Kidney (tissue), 14 donors: ENCODE measurements around the gene SRCIN1. TPM values are rescaled to one million over a fixed set of nuclear protein-coding genes. Genes with fewer than 3 reads are reported as not detected.
"Not testable (repeated sequence)": the region's sequence is repeated elsewhere in the genome, so short reads cannot be mapped to it uniquely, and the experiment has no call there.

Source experiments
- DNase-seq, 5 donors: peaks; one replicate each; pipeline ENCODE4 v3.0.0-alpha.2; 2013 to 2020
- FAIRE-seq: peaks from 2 replicates; lab custom pipeline; 2012; peaks lifted over from hg19 to GRCh38; lab: Jason Lieb, UNC
- H3K27ac ChIP-seq, 2 donors: one replicate each; pipeline ENCODE4 v1.7.0; 2013; ENCODE audit warnings: low read depth in 2 of 2, low read length in 2 of 2, inconsistent platforms in 1 of 2
- H3K27me3 ChIP-seq: one replicate; pipeline ENCODE4 v1.7.1; 2013; ENCODE audit warnings: low read length, inconsistent platforms; ENCODE audit not compliant: control insufficient read depth, insufficient read depth
- H3K36me3 ChIP-seq, 3 donors: one replicate each; pipeline versions ENCODE4 v1.7.0 to v1.7.1; 2013; ENCODE audit warnings: low read length in 3 of 3, control low read depth in 1 of 3, inconsistent platforms in 1 of 3; ENCODE audit not compliant: insufficient read depth in 3 of 3, control insufficient read depth in 2 of 3
- H3K4me1 ChIP-seq, 3 donors: one replicate each; pipeline versions ENCODE4 v1.7.0 to v1.7.1; 2013; ENCODE audit warnings: low read length in 3 of 3, inconsistent platforms in 1 of 3, low read depth in 1 of 3; ENCODE audit not compliant: control insufficient read depth in 2 of 3, insufficient read depth in 2 of 3
- H3K4me3 ChIP-seq, 3 donors: one replicate each; pipeline versions ENCODE4 v1.7.0 to v1.8.1; 2013; ENCODE audit warnings: low read length in 3 of 3, control low read depth in 1 of 3, inconsistent platforms in 1 of 3
- H3K9ac ChIP-seq, 3 donors: one replicate each; pipeline versions ENCODE4 v1.7.0 to v1.7.1; 2013; ENCODE audit warnings: low read length in 3 of 3, control low read depth in 1 of 3, inconsistent platforms in 1 of 3
- H3K9me3 ChIP-seq, 3 donors: one replicate each; pipeline versions ENCODE4 v1.7.0 to v1.7.1; 2013; ENCODE audit warnings: low read length in 3 of 3, control low read depth in 1 of 3, inconsistent platforms in 1 of 3; ENCODE audit not compliant: control insufficient read depth in 2 of 3, insufficient read depth in 1 of 3
- CTCF ChIP-seq: IDR thresholded peaks from 3 replicates; pipeline ENCODE4 v1.5.1; 2012; ENCODE audit warnings: mild to moderate bottlenecking, moderate library complexity, borderline replicate concordance; ENCODE audit not compliant: insufficient read depth; ENCODE audit errors: extremely low read depth
- intact Hi-C: fragments of 100-400 bp; cut with DNase I; formaldehyde crosslinking; loops from one replicate; pipeline ENCODE4 v1.11.1; 2022
- polyA plus RNA-seq: library from polyadenylated mRNA; stranded (reverse); fragments of 350-450 nt; fragmentation: Illumina TruSeq; extraction: RNeasy Lipid Tissue Mini Kit (QIAGEN cat#74804); gene quantifications from one replicate; pipeline ENCODE4 v1.2.3, GENCODE V29; 2014; ENCODE audit warnings: low read depth, low replicate concordance; ENCODE audit not compliant: insufficient read depth
- total RNA-seq: library from RNA; stranded (reverse); fragmentation: NEBNext Ultra II Directional; extraction: Animal tissue kit (Norgen Biotek cat#: 25700); gene quantifications from one replicate; pipeline ENCODE4 v1.2.1, GENCODE V29; 2021
- donor health status: control.
- donor health status: control.
- donor health status: control.
- donor health status: control.
- donor health status: control.
- donor health status: DM: yes; HTN: yes; CAD: no.
- donor health status: Normal renal cell carcinoma (clear cell type).

The SRCIN1 gene
- total and polyA plus RNA-seq, 2 donors from 2014 or later = 0.34 to 6.1 TPM

DNA sequence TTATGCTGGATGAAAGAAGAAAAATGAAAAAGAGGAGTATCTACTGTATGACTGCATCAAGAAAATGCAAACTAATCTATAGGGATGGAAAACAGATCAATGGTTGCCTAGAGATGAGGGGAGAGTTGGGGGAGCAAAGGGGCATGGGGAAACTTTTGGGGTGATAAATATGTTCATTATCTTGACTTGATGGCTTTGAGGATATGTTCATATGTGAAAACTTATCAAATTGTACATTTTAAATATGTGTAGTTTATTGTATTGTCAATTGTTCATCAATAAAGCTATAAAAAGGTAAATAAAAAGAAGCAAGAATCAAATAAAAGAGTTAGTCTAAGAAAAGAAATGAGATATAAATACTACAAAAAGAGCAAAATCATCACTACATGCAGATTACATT lies 19.7 kb upstream of the SRCIN1 start:
- H3K27me3 ChIP-seq = no peaks in the 10 kb centered on the region
- DNase-seq = no peak
- no peak overlapping the region for H3K4me3 ChIP-seq
- H3K9ac ChIP-seq = no peak overlapping the region
- intact Hi-C loops = no loop called here
- H3K36me3 ChIP-seq = no peaks in the 10 kb centered on the region
- no peak overlapping the region for H3K27ac ChIP-seq
- no peak for FAIRE-seq
- H3K9me3 ChIP-seq = no peaks in the 10 kb centered on the region
- no peak for TF ChIP-seq CTCF
- no peaks in the 10 kb centered on the region for H3K4me1 ChIP-seq

DNA sequence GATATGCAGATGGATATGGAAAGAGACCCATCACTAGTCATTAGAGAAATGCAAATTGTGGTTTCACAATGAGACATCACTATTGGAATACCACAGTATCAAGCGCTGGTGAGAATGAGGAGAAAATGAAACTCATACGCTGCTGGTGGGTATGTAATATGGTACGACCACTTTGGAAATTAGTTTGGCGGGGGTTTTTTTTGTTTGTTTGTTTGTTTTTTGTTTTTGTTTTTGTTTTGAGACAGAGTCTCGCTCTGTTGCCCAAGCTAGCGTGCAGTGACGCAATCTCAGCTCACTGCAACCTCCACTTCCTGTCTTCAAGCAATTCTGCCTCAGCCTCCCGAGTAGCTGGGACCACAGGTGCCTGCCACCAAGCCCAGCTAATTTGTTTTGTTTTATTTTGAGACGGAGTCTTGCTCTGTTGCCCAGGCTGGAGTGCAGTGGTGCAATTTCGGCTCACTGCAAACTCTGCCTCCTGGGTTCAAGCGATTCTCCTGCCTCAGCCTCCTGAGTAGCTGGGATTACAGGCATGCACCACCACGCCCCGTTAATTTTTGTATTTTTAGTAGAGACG lies 19.1 kb upstream of the SRCIN1 start:
- FAIRE-seq, H3K36me3 ChIP-seq, H3K27me3 ChIP-seq, H3K27ac ChIP-seq, H3K9ac ChIP-seq, H3K4me1 ChIP-seq, H3K9me3 ChIP-seq, DNase-seq, intact Hi-C loops, H3K4me3 ChIP-seq: not testable (repeated sequence)

- FAIRE-seq = no peak
- Histone ChIP-seq H3K9me3 (no peaks in the 10 kb centered on the region), H3K4me1 (no peaks in the 10 kb centered on the region), H3K9ac (no peak overlapping the region), H3K27ac (no peak overlapping the region), H3K4me3 (no peak overlapping the region), H3K27me3 (no peaks in the 10 kb centered on the region), H3K36me3 (no peaks in the 10 kb centered on the region)
- intact Hi-C loops = no loop called here
- TF ChIP-seq CTCF = no peak
- no peak for DNase-seq
Observed at GRCh38 chr17:38621538-38621937, 15.8 kb upstream of the SRCIN1 start.

DNA sequence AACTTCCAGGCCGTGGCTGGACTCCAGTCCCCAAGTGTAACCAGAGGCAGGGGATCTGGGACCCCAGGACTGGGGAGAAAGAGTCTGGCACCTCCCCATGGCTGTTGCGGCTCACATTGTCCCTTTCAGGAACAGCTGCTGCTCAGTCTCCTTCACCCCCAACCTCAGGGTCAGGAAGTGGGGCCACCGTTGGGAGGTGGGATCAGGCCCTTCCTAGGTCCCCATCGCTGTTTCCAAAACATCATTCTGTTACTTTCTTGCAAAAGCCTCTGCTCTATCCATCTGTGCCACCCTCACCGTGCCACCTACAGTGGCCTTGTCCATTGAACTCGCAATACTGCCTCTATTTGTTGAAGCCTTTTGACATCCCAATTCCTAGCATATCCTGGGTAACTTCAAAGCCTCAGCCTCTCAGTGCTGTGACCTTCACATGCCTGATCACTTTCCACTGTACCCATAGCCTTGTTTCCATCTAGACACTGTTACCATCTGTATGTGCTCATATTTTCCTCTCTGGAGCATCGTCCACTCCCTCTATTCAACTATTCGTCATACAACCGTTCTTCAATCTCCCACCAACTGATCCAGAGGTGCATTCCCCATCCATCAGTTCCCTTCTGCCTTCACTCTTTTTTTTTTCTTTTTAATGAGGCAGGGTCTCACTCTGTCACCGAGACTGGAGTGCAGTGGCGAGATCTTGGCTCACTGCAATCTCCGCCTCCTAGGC lies 15.0 kb upstream of the SRCIN1 start:
- Histone ChIP-seq H3K9me3 (no peaks in the 10 kb centered on the region), H3K36me3 (no peaks in the 10 kb centered on the region), H3K9ac (no peak overlapping the region), H3K4me1 (no peaks in the 10 kb centered on the region), H3K4me3 (no peak overlapping the region), H3K27ac (no peak overlapping the region), H3K27me3 (no peaks in the 10 kb centered on the region)
- FAIRE-seq = no peak
- DNase-seq = peak in 1 of 5 donors; percentile 31
- no peak for TF ChIP-seq CTCF
- intact Hi-C loops = no loop called here
